ENCODE measurements around the gene POM121. TPM values are rescaled to one million over a fixed set of nuclear protein-coding genes. Genes with fewer than 3 reads are reported as not detected.
A peak's percentile ranks its signal among the peaks of the same experiment; 100 is the strongest.
"Not testable (repeated sequence)": the region's sequence is repeated elsewhere in the genome, so short reads cannot be mapped to it uniquely, and the experiment has no call there.

The POM121 gene
- total and polyA plus RNA-seq, 9 donors, result 6.3 to 38.8 (median 30.9) TPM

GRCh38 chr7:72919256-72919775 is 5.6 kb upstream of the POM121 start:
- H3K27ac ChIP-seq (ENCODE audit: low read length), result no peak overlapping the region

GRCh38 chr7:72924386-72924732 is 536 bp upstream of the POM121 start:
- no peaks in the 10 kb centered on the region for H3K9me3 ChIP-seq (replicated peaks; ENCODE audit: control insufficient read depth, low read depth, low read length)
- H3K27me3 ChIP-seq (ENCODE audit: control insufficient read depth, insufficient read depth, low read length), result no peaks in the 10 kb centered on the region
- H3K36me3 ChIP-seq (ENCODE audit: control insufficient read depth, insufficient read depth, low read length), result peaks cover 24% of the 10 kb centered on the region
- H3K4me1 ChIP-seq (ENCODE audit: control insufficient read depth, insufficient read depth, low read length), result peaks cover 10% of the 10 kb centered on the region
- H3K4me3 ChIP-seq (ENCODE audit: low read length), result peak overlapping the region; percentile 96
- peak overlapping the region; percentile 97 for H3K27ac ChIP-seq (ENCODE audit: low read length)
- no peak for DNase-seq
- no CpG with 5 or more reads among the region's 5 CpGs for WGBS (ENCODE audit: insufficient coverage)

More at GRCh38 chr7:72919256-72919775, 5.6 kb upstream of the POM121 start:
- Histone ChIP-seq H3K36me3 (ENCODE audit: control insufficient read depth, insufficient read depth, low read length) (peaks cover 12% of the 10 kb centered on the region), H3K4me3 (ENCODE audit: low read length) (no peak overlapping the region), H3K27me3 (ENCODE audit: control insufficient read depth, insufficient read depth, low read length) (no peaks in the 10 kb centered on the region), H3K9me3 (replicated peaks; ENCODE audit: control insufficient read depth, low read depth, low read length) (no peaks in the 10 kb centered on the region), H3K4me1 (ENCODE audit: control insufficient read depth, insufficient read depth, low read length) (peaks cover 4% of the 10 kb centered on the region)
- WGBS (ENCODE audit: insufficient coverage), result 100% methylated on average over 2 of the region's 4 CpGs
- no peak for DNase-seq

- DNase-seq, result peak; percentile 33
- Histone ChIP-seq H3K27ac (ENCODE audit: low read length) (peak overlapping the region; percentile 84), H3K36me3 (ENCODE audit: control insufficient read depth, insufficient read depth, low read length) (peaks cover 35% of the 10 kb centered on the region), H3K9me3 (replicated peaks; ENCODE audit: control insufficient read depth, low read depth, low read length) (no peaks in the 10 kb centered on the region), H3K4me3 (ENCODE audit: low read length) (peak overlapping the region; percentile 96), H3K4me1 (ENCODE audit: control insufficient read depth, insufficient read depth, low read length) (peaks cover 10% of the 10 kb centered on the region), H3K27me3 (ENCODE audit: control insufficient read depth, insufficient read depth, low read length) (no peaks in the 10 kb centered on the region)
- WGBS (ENCODE audit: insufficient coverage), result under 1% methylated on average over 32 of the region's 35 CpGs
These were observed 738 bp downstream of the POM121 start for GRCh38 chr7:72925546-72926120.

- 91% methylated on average over 6 of the region's 6 CpGs for WGBS (ENCODE audit: insufficient coverage)
- H3K36me3 ChIP-seq (ENCODE audit: control insufficient read depth, insufficient read depth, low read length), result peaks cover 43% of the 10 kb centered on the region
- peaks cover 10% of the 10 kb centered on the region for H3K4me1 ChIP-seq (ENCODE audit: control insufficient read depth, insufficient read depth, low read length)
- H3K4me3 ChIP-seq (ENCODE audit: low read length); H3K27ac ChIP-seq (ENCODE audit: low read length); H3K9me3 ChIP-seq (replicated peaks; ENCODE audit: control insufficient read depth, low read depth, low read length); H3K27me3 ChIP-seq (ENCODE audit: control insufficient read depth, insufficient read depth, low read length); DNase-seq: not testable (repeated sequence)
These were observed 2.9 kb downstream of the POM121 start for GRCh38 chr7:72927791-72928190.

- H3K27me3 ChIP-seq (ENCODE audit: control insufficient read depth, insufficient read depth, low read length); H3K9me3 ChIP-seq (replicated peaks; ENCODE audit: control insufficient read depth, low read depth, low read length); DNase-seq; H3K27ac ChIP-seq (ENCODE audit: low read length); H3K4me3 ChIP-seq (ENCODE audit: low read length): not testable (repeated sequence)
- Histone ChIP-seq H3K4me1 (ENCODE audit: control insufficient read depth, insufficient read depth, low read length) (peaks cover 10% of the 10 kb centered on the region), H3K36me3 (ENCODE audit: control insufficient read depth, insufficient read depth, low read length) (peaks cover 43% of the 10 kb centered on the region)
- 90% methylated on average over 4 of the region's 6 CpGs for WGBS (ENCODE audit: insufficient coverage)
These were observed 3.3 kb downstream of the POM121 start for GRCh38 chr7:72928216-72928615.

- H3K27ac ChIP-seq (ENCODE audit: low read length); H3K4me1 ChIP-seq (ENCODE audit: control insufficient read depth, insufficient read depth, low read length); H3K4me3 ChIP-seq (ENCODE audit: low read length); H3K9me3 ChIP-seq (replicated peaks; ENCODE audit: control insufficient read depth, low read depth, low read length); H3K27me3 ChIP-seq (ENCODE audit: control insufficient read depth, insufficient read depth, low read length); DNase-seq: not testable (repeated sequence)
- 80% methylated on average over 1 of the region's 20 CpGs for WGBS (ENCODE audit: insufficient coverage)
- peaks cover 21% of the 10 kb centered on the region for H3K36me3 ChIP-seq (ENCODE audit: control insufficient read depth, insufficient read depth, low read length)
These were observed 17.3 kb downstream of the POM121 start for GRCh38 chr7:72942022-72942705.

- H3K9me3 ChIP-seq (replicated peaks; ENCODE audit: control insufficient read depth, low read depth, low read length); H3K4me3 ChIP-seq (ENCODE audit: low read length); H3K4me1 ChIP-seq (ENCODE audit: control insufficient read depth, insufficient read depth, low read length); DNase-seq; H3K27me3 ChIP-seq (ENCODE audit: control insufficient read depth, insufficient read depth, low read length); H3K27ac ChIP-seq (ENCODE audit: low read length): not testable (repeated sequence)
- peaks cover 21% of the 10 kb centered on the region for H3K36me3 ChIP-seq (ENCODE audit: control insufficient read depth, insufficient read depth, low read length)
- WGBS (ENCODE audit: insufficient coverage), result 98% methylated on average over 8 of the region's 25 CpGs
These were observed 18.1 kb downstream of the POM121 start for GRCh38 chr7:72942956-72943355.

GRCh38 chr7:72944937-72945336 is 20.0 kb downstream of the POM121 start:
- not testable (repeated sequence) for H3K4me3 ChIP-seq (ENCODE audit: low read length); H3K27ac ChIP-seq (ENCODE audit: low read length); H3K9me3 ChIP-seq (replicated peaks; ENCODE audit: control insufficient read depth, low read depth, low read length); H3K4me1 ChIP-seq (ENCODE audit: control insufficient read depth, insufficient read depth, low read length); H3K27me3 ChIP-seq (ENCODE audit: control insufficient read depth, insufficient read depth, low read length); DNase-seq
- no CpG with 5 or more reads among the region's 15 CpGs for WGBS (ENCODE audit: insufficient coverage)
- peaks cover 18% of the 10 kb centered on the region for H3K36me3 ChIP-seq (ENCODE audit: control insufficient read depth, insufficient read depth, low read length)

GRCh38 chr7:72945597-72945996 is 20.7 kb downstream of the POM121 start:
- whole genome bisulfite sequencing (ENCODE audit: insufficient coverage), result 100% methylated on average over 2 of the region's 9 CpGs
- H3K4me1 ChIP-seq (ENCODE audit: control insufficient read depth, insufficient read depth, low read length), result not testable (repeated sequence)

GRCh38 chr7:72946130-72946745 is 21.3 kb downstream of the POM121 start:
- H3K27ac ChIP-seq (ENCODE audit: low read length); H3K9me3 ChIP-seq (replicated peaks; ENCODE audit: control insufficient read depth, low read depth, low read length); DNase-seq; H3K27me3 ChIP-seq (ENCODE audit: control insufficient read depth, insufficient read depth, low read length); H3K4me3 ChIP-seq (ENCODE audit: low read length); H3K4me1 ChIP-seq (ENCODE audit: control insufficient read depth, insufficient read depth, low read length): not testable (repeated sequence)
- H3K36me3 ChIP-seq (ENCODE audit: control insufficient read depth, insufficient read depth, low read length), result peaks cover 18% of the 10 kb centered on the region
- WGBS (ENCODE audit: insufficient coverage), result 87% methylated on average over 3 of the region's 22 CpGs

More at GRCh38 chr7:72945597-72945996, 20.7 kb downstream of the POM121 start:
- peaks cover 18% of the 10 kb centered on the region for H3K36me3 ChIP-seq (ENCODE audit: control insufficient read depth, insufficient read depth, low read length)
- not testable (repeated sequence) for H3K27me3 ChIP-seq (ENCODE audit: control insufficient read depth, insufficient read depth, low read length); H3K9me3 ChIP-seq (replicated peaks; ENCODE audit: control insufficient read depth, low read depth, low read length); H3K27ac ChIP-seq (ENCODE audit: low read length); DNase-seq; H3K4me3 ChIP-seq (ENCODE audit: low read length)
